K562 (cell line): Measurements from ENCODE around the gene LHB. TPM values are rescaled to one million over a fixed set of nuclear protein-coding genes. Genes with fewer than 3 reads are reported as not detected.
A peak's percentile ranks its signal among the peaks of the same experiment; 100 is the strongest.

Experiments
- AFF1 ChIP-seq, 2 experiments: fragments of 450-650 bp; IDR thresholded peaks; 2 replicates each; pipeline ENCODE4 v1.6.1; 2018; ENCODE audit warnings: mild to moderate bottlenecking in 2 of 2, low read depth in 1 of 2; ENCODE audit not compliant: partially characterized antibody in 2 of 2
- CAMTA2 ChIP-seq: fragments of 250-450 bp; sonication (Bioruptor Pico); conservative IDR thresholded peaks from 2 replicates; pipeline ENCODE4 v1.5.1; 2022
- CXXC5 ChIP-seq: fragments of 250-450 bp; sonication (Bioruptor Pico); IDR thresholded peaks from 2 replicates; pipeline ENCODE4 v1.8.0; 2022; ENCODE audit warnings: inconsistent platforms, mild to moderate bottlenecking, moderate library complexity
- GTF2E2 ChIP-seq: fragments of 200-800 bp; sonication (Bioruptor generic); IDR thresholded peaks from 2 replicates; pipeline ENCODE4 v1.6.1; 2016; ENCODE audit warnings: missing genetic modification characterization, missing compliant biosample characterization
- HDAC2 ChIP-seq: fragments of 450-650 bp; IDR thresholded peaks from 2 replicates; pipeline ENCODE4 v1.6.1; 2016; ENCODE audit warnings: mild to moderate bottlenecking
- JUND ChIP-seq, 2 experiments: IDR thresholded peaks; 2 replicates in 1 of 2; 3 replicates in 1 of 2; pipeline ENCODE4 v1.6.1; 2011; ENCODE audit warnings: borderline replicate concordance in 2 of 2, low read depth in 2 of 2, low read length in 2 of 2, improper control_type of control experiment in 1 of 2, missing biosample characterization in 1 of 2, missing genetic modification characterization in 1 of 2, missing genetic modification reagents in 1 of 2
- KDM1A ChIP-seq, 2 experiments: fragments of 450-650 bp; IDR thresholded peaks; 2 replicates each; pipeline ENCODE4 v1.6.1; 2016; ENCODE audit warnings: mild to moderate bottlenecking in 2 of 2
- MBD2 ChIP-seq: sonication (generic); IDR thresholded peaks from 2 replicates; pipeline ENCODE4 v1.6.1; 2016; ENCODE audit warnings: low read depth, borderline replicate concordance
- NCOA2 ChIP-seq, 2 experiments: fragments of 450-650 bp; IDR thresholded peaks; 2 replicates each; pipeline ENCODE4 v1.6.1; 2018; ENCODE audit warnings: mild to moderate bottlenecking in 2 of 2, moderate library complexity in 1 of 2; ENCODE audit not compliant: partially characterized antibody in 2 of 2
- RAD21 ChIP-seq, 2 experiments: fragments of 250-450 bp in 1 of 2; fragments of 450-650 bp in 1 of 2; sonication (Bioruptor Pico) in 1 of 2; formaldehyde crosslinking in 1 of 2; IDR thresholded peaks in 1 of 2; conservative IDR thresholded peaks in 1 of 2; 2 replicates each; pipeline versions ENCODE4 v1.4.0 to v1.8.0; 2020 to 2022; ENCODE audit warnings: mild to moderate bottlenecking in 2 of 2, moderate library complexity in 1 of 2
- SETDB1 ChIP-seq: IDR thresholded peaks from one replicate; pipeline ENCODE4 v1.6.1; 2012; ENCODE audit warnings: low read length, control low read depth, inconsistent platforms
- TARDBP ChIP-seq: fragments of 450-650 bp; IDR thresholded peaks from 2 replicates; pipeline ENCODE4 v1.6.1; 2016
- YBX1 ChIP-seq: fragments of 450-650 bp; IDR thresholded peaks from 2 replicates; pipeline ENCODE4 v1.7.1; 2016; ENCODE audit warnings: mild to moderate bottlenecking
- ZNF12 ChIP-seq: sonication (generic); formaldehyde crosslinking; IDR thresholded peaks from 2 replicates; pipeline ENCODE4 v1.4.0; 2020; ENCODE audit warnings: mild to moderate bottlenecking, missing genetic modification reagents
- ZNF253 ChIP-seq: fragments of 250-450 bp; sonication (Bioruptor Pico); conservative IDR thresholded peaks from 2 replicates; pipeline ENCODE4 v1.6.1; 2021; ENCODE audit warnings: mild to moderate bottlenecking
- ZNF347 ChIP-seq: fragments of 450-650 bp; formaldehyde crosslinking; IDR thresholded peaks from 2 replicates; pipeline ENCODE4 v1.4.0; 2020; ENCODE audit warnings: low read depth, mild to moderate bottlenecking, moderate library complexity
- ZNF445 ChIP-seq: fragments of 250-450 bp; sonication (Bioruptor Pico); IDR thresholded peaks from 2 replicates; pipeline ENCODE4 v1.4.0; 2020; ENCODE audit warnings: low read depth, mild to moderate bottlenecking, moderate library complexity
- ZNF785 ChIP-seq: fragments of 250-450 bp; sonication (Bioruptor Pico); IDR thresholded peaks from 2 replicates; pipeline ENCODE4 v1.4.0; 2020; ENCODE audit warnings: mild to moderate bottlenecking
- polyA plus RNA-seq, 8 experiments: library from polyadenylated mRNA; depleted of rRNA in 4 of 8; stranded (reverse) in 5 of 8; unstranded in 3 of 8; fragments of >200 nt; fragmentation: Nextera tagmentation in 2 of 8; fragmentation: Illumina TruSeq in 1 of 8; extraction: Ambion mirVana in 2 of 8; extraction: Trizol in 1 of 8; gene quantifications; 2 replicates each; pipeline versions ENCODE4 v1.2.1 to v1.2.3, GENCODE V29; 2011 to 2014; ENCODE audit warnings: inconsistent platforms in 1 of 8, missing spikeins in 1 of 8
- total RNA-seq, 7 experiments: library from RNA; depleted of rRNA in 6 of 7; stranded (reverse); fragments of >200 nt in 6 of 7; fragmentation: Illumina TruSeq in 2 of 7; extraction: Trizol in 2 of 7; gene quantifications; 2 replicates each; pipeline versions ENCODE4 v1.2.1 to v1.2.3, GENCODE V29; 2011 to 2021; ENCODE audit warnings: low replicate concordance in 1 of 7
- TF ChIP-seq, protein P1 (sequence below): fragments of 450-650 bp; IDR thresholded peaks from 2 replicates; pipeline ENCODE4 v1.6.1; 2016; ENCODE audit warnings: borderline replicate concordance
- TF ChIP-seq, protein P2 (sequence below): sonication (generic); formaldehyde crosslinking; IDR thresholded peaks from 2 replicates; pipeline ENCODE4 v1.8.0; 2022; ENCODE audit warnings: mild to moderate bottlenecking, missing genetic modification reagents

LHB gene
- total and polyA plus RNA-seq, 9 of the 15 experiments (the other 6 are each of a cell fraction or from before 2014, with no cell fraction given), result 0.54 TPM; not detected in 8

GRCh38 chr19:48993175-48994034 lies 23.5 kb downstream of the LHB start, which contains the start of the genes GYS1 and RUVBL2 (continued):
- TF ChIP-seq SETDB1 (no peak), ZNF785 (CRISPR knock-in tag) (peak; percentile 64; the same call in 1 of the 2 replicates), YBX1 (no peak), ZNF445 (no peak), GTF2E2 (tag) (peak; percentile 30; the same call in 1 of the 2 replicates), TARDBP (peak; percentile 23; the same call in 1 of the 2 replicates), KDM1A (IDR thresholded peaks at IDR 0.05) (no peak), CXXC5 (CRISPR knock-in tag) (peak; percentile 73), ZNF12 (CRISPR knock-in tag) (0 out of 2 replicates have a peak, but pooled peaks have one; percentile 8), JUND (IDR thresholded peaks at IDR 0.05; ENCODE audit: borderline replicate concordance, low read depth, low read length) (peak; percentile 53), JUND (tag; IDR thresholded peaks at IDR 0.05; ENCODE audit: borderline replicate concordance, low read depth, low read length) (no peak; the same call in 2 of the 3 replicates), AFF1 (IDR thresholded peaks at IDR 0.05; ENCODE audit: low read depth in 1 of 2, partially characterized antibody in 2 of 2) (peak in 1 of 2 experiments; percentile 23), ZNF347 (CRISPR knock-in tag) (no peak), ZNF253 (CRISPR knock-in tag) (no peak), MBD2 (peak; percentile 86; the same call in 1 of the 2 replicates), CAMTA2 (CRISPR knock-in tag) (no peak), HDAC2 (peak; percentile 74; the same call in 1 of the 2 replicates), NCOA2 (IDR thresholded peaks at IDR 0.05; ENCODE audit: partially characterized antibody in 2 of 2) (no peak), RAD21 (CRISPR knock-in tag; conservative IDR thresholded peaks at IDR 0.05 in 1 of 2, IDR thresholded peaks at IDR 0.05 in 1 of 2) (peak; percentile 36 to 46)
- TF ChIP-seq, protein P1, sequence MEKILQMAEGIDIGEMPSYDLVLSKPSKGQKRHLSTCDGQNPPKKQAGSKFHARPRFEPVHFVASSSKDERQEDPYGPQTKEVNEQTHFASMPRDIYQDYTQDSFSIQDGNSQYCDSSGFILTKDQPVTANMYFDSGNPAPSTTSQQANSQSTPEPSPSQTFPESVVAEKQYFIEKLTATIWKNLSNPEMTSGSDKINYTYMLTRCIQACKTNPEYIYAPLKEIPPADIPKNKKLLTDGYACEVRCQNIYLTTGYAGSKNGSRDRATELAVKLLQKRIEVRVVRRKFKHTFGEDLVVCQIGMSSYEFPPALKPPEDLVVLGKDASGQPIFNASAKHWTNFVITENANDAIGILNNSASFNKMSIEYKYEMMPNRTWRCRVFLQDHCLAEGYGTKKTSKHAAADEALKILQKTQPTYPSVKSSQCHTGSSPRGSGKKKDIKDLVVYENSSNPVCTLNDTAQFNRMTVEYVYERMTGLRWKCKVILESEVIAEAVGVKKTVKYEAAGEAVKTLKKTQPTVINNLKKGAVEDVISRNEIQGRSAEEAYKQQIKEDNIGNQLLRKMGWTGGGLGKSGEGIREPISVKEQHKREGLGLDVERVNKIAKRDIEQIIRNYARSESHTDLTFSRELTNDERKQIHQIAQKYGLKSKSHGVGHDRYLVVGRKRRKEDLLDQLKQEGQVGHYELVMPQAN, result peak; percentile 93
- TF ChIP-seq, protein P2, sequence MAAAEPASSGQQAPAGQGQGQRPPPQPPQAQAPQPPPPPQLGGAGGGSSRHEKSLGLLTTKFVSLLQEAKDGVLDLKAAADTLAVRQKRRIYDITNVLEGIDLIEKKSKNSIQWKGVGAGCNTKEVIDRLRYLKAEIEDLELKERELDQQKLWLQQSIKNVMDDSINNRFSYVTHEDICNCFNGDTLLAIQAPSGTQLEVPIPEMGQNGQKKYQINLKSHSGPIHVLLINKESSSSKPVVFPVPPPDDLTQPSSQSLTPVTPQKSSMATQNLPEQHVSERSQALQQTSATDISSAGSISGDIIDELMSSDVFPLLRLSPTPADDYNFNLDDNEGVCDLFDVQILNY (CRISPR knock-in tag), result no peak
